T-helper 1 cell (primary cell): Measurements from ENCODE around the gene CRTC1.
"Not testable (repeated sequence)": the region's sequence is repeated elsewhere in the genome, so short reads cannot be mapped to it uniquely, and the experiment has no call there.

ENCODE experiments used
- DNase-seq, 5 donors: peaks; one replicate each; pipeline ENCODE4 v3.0.0-alpha.2; 2012 to 2020

The CRTC1 gene

DNA sequence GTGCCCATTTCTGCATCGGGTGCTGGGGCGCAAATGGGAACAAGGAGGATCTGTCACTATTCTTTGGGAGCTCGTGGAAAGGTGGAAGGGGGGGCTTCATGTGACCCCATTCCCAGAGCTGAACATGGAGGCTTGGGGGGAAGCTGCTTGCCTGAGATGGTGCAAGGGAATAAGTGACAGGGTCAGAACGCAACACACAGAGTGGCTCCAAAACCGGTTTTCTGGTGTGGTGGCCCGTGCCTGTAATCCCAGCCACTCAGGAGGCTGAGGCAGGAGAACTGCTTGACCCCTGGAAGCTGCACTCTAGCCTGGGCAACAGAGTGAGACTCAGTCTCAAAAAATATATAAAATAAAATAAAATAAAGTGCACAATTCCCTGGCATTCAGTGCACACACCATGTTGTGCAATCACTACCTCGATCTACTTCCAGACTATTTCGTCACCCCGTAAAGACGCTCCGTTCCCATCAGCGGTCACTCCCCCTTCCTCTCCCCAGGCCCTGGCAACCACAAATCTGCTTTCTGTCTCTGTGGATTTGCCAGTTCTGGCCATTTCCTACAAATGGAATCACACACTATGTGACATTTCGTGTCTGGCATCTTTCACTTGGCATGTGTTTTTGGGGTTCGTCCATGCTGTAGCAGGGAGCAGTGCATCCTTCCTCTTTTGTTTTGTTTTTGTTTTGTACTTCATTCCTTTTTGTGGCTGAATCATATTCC is 125.8 kb downstream of the CRTC1 start:
- no peak for DNase-seq

DNA sequence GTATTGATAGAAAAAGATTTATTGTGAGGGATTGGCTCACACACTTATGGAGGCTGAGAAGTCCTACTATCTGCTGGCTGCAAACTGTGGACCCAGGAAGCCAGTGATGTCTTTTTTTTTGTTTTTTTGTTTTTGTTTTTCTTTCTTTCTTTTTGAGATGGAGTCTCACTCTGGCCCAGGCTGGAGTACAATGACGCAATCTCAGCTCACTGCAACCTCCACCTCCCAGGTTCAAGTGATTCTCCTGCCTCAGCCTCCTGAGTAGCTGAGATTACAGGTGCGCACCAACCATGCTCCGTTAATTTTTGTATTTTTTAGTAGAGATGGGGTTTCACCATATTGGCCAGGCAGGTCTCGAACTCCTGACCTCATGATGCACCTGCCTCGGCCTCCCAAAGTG is 128.2 kb downstream of the CRTC1 start:
- not testable (repeated sequence) for DNase-seq

DNA sequence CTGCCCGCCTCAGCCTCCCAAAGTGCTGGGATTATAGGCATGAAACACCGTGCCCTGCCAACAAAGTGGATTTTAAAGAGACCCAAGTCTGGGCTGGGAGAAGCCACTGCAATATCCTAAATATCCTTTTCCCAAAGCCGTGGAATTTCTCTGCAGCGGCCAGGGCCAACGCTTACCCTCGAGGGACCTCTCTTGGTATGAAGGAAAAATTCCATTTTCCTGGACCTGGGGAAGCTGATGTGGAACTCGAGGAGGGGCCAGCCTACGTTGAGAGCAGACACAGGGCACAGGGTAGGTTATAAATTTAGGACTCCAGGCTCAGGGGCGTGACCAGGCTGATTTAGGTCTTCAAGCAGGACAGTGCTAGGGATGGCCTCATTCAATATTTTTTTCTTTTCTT is 130.6 kb downstream of the CRTC1 start:
- no peak for DNase-seq

DNA sequence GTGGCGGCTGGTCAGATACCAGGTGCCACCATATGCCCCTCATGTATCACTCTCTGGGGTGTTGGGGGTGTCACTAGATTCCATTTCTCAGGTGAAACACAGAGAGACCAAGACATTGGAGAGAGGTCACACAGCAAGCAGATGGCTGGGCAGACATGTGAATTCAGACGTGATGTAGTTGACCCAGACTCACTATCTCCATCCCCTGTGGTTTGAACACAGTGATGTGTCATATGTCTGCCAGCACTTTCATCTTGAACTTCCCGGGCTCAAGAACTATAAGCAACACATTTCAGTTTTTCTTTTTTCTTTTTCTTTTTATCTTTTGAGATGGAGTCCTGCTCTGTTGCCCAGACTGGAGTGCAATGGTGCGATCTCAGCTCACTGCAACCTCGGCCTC is 132.2 kb downstream of the CRTC1 start:
- DNase-seq: no peak

DNA sequence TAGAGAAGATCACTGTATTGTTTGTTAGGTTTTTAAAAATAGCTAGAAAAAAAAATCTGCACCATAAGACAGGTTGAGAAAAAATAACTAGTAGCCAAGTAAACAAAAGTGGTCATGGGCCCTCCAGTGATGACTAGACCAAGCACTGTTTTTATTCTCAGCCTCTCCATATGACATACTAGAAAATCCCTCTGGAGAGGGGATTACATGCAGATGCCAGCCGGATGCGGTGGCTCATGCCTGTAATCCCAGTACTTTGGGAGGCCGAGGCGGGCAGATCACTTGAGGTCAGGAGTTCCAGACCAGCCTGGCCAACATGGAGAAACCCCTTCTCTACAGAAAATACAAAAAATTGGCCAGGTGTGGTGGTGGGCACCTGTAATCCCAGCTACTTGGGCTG is 133.2 kb downstream of the CRTC1 start:
- DNase-seq: not testable (repeated sequence)

DNA sequence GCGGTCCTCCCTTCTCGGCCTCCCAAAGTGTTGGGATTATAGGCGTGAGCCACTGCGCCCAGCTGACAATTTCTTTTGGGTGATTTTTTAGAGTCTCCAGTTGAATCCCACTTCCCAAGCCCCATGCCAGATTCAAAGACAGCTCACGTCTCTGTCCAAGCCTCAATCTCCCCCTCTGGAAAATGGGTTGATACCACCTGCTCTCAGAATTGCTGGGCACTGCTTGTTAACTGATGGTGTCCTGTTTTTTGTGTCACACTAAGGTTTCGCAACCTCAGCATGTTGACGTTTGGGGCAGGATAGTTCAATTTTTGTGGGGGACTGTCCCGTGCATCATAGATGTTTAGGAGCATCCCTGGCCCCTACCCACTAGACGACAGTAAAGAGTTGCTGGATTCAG is 134.1 kb downstream of the CRTC1 start:
- DNase-seq: no peak

DNA sequence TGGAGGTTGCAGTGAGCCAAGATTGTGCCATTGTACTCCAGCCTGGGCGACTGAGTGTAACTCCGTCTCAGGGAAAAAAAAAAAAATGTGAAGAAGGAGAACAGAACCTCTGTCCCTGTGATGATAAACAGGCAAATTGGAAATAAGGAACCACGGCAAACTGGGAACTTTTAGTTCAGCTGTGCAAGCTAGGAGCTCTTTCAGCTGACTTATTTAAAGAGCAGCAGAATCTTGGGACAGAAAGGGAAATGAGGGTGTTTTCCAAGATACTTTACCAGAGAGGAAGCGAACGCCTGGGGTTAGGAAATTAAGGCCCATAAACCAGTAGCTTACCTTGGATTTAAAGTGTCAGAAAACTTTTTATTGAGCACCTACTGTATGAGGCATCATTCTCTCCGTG is 145.3 kb downstream of the CRTC1 start:
- DNase-seq: no peak

DNA sequence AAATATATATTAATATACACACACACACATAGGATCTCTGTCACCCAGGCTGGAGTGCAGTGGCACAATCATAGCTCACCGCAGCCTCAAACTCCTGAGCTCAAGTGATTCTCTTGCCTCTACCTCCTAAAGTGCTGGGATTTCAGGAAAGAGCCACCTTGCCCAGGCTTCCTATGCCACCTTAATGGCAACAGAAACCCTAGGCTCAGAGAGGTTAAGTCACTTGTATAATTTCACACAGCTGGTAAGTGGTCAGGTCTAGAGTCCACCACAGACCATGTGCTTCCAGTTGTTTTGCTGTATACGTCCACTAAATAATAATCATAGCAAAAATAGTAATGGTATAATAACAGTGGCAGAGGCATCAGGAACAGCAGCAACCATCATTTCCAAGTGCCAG is 147.0 kb downstream of the CRTC1 start:
- DNase-seq: no peak

DNA sequence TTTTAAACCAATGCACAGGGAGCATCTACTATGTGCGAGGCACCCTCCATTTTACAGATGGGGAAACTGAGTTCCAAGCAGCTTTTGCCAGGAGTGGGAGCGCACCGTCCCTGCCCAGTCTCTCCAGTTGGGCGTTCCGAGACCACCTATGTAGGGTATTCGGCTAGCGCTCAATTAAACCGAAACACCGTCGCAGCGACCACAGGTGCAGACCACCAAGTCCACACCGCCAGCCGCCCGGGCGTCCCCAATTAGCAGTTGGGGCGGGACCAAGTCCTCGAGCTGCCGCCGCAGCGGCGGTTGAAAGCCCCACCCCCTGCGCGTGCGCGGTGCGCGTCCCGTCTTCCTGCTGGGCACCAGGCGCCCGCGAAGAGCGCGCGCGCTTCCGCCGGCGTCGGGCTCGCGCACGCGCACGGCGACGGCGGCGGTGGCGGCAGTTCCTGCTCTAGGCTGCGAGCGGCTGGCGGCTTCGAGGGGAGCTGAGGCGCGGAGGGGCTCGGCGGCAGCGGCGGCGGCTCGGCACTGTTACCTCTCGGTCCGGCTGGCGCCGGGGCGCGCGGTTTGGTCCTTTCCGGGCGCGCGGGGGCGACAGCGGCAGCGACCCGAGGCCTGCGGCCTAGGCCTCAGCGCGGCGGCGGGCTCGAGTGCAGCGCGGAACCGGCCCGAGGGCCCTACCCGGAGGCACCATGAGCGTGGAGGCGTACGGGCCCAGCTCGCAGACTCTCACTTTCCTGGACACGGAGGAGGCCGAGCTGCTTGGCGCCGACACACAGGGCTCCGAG is 148.2 kb downstream of the CRTC1 start, which contains the start of gene UPF1:
TSS of gene UPF1 (plus strand) at position 436 of the 782 bp plus-strand sequence. CDS start at position 687, 251 bp downstream.
- DNase-seq: peak; percentile 93 to 99 (median 96)
